GM19240 (cell line): ENCODE data around the gene ABCA8.
"Not testable (repeated sequence)": the region's sequence is repeated elsewhere in the genome, so short reads cannot be mapped to it uniquely, and the experiment has no call there.

Experiments
- DNase-seq: peaks from one replicate; pipeline ENCODE4 v3.0.0; 2011; ENCODE audit warnings: low spot score; ENCODE audit not compliant: insufficient read length

The ABCA8 gene, protein sequence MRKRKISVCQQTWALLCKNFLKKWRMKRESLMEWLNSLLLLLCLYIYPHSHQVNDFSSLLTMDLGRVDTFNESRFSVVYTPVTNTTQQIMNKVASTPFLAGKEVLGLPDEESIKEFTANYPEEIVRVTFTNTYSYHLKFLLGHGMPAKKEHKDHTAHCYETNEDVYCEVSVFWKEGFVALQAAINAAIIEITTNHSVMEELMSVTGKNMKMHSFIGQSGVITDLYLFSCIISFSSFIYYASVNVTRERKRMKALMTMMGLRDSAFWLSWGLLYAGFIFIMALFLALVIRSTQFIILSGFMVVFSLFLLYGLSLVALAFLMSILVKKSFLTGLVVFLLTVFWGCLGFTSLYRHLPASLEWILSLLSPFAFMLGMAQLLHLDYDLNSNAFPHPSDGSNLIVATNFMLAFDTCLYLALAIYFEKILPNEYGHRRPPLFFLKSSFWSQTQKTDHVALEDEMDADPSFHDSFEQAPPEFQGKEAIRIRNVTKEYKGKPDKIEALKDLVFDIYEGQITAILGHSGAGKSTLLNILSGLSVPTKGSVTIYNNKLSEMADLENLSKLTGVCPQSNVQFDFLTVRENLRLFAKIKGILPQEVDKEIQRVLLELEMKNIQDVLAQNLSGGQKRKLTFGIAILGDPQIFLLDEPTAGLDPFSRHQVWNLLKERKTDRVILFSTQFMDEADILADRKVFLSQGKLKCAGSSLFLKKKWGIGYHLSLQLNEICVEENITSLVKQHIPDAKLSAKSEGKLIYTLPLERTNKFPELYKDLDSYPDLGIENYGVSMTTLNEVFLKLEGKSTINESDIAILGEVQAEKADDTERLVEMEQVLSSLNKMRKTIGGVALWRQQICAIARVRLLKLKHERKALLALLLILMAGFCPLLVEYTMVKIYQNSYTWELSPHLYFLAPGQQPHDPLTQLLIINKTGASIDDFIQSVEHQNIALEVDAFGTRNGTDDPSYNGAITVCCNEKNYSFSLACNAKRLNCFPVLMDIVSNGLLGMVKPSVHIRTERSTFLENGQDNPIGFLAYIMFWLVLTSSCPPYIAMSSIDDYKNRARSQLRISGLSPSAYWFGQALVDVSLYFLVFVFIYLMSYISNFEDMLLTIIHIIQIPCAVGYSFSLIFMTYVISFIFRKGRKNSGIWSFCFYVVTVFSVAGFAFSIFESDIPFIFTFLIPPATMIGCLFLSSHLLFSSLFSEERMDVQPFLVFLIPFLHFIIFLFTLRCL (N-terminal part only)

DNA sequence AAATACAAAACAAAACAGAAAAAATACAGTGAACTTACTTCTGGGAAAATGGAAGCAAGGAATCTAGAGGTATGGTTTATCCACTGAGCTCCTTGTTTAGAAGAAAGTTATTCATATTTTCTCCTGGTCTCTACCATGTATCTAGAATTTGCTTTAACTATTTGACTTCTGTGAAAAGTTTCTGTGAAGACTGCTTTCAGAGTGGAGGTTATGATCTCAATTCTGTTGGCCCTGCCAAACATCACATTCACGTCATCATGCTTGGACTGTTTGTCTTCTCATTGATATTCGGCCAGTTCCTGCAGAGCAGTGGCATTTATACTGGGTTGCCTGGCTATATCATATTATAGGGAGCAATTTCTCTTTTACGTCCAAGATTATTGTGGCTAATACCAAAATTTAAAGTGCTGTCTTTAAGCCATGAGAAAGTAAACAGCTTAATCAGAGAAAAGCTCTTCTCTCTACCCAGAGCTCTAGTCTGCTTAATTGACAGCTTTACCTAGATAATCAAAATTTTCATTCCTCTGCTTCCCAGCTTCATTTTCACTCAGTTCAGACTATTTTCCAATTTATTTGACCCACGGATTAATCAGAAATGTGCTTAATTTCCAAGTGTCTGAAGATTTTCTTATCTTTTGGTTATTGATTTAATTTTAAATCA, at the start of gene ABCA8:
Gene ABCA8 (minus strand): TSS at position 212 of the 661 bp plus-strand sequence. CDS start 13,358 bp downstream, outside the sequence.
- no peak for DNase-seq

DNA sequence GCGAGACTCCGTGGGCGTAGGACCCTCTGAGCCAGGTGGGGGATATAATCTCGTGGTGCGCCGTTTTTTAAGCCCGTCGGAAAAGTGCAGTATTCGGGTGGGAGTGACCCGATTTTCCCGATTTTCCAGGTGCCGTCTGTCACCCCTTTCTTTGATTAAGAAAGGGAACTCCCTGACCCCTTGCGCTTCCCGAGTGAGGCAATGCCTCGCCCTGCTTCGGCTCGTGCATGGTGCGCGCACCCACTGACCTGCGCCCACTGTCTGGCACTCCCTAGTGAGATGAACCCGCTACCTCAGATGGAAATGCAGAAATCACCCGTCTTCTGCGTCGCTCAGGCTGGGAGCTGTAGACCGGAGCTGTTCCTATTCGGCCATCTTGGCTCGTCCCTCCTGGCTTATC, 49.6 kb upstream of the ABCA8 start:
- DNase-seq = not testable (repeated sequence)

DNA sequence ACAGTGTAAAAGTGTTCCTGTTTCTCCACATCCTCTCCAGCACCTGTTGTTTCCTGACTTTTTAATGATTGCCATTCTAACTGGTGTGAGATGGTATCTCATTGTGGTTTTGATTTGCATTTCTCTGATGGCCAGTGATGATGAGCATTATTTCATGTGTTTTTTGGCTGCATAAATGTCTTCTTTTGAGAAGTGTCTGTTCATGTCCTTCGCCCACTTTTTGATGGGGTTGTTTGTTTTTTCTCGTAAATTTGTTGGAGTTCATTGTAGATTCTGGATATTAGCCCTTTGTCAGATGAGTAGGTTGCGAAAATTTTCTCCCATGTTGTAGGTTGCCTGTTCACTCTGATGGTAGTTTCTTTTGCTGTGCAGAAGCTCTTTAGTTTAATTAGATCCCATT, 44.6 kb upstream of the ABCA8 start:
- not testable (repeated sequence) for DNase-seq

DNA sequence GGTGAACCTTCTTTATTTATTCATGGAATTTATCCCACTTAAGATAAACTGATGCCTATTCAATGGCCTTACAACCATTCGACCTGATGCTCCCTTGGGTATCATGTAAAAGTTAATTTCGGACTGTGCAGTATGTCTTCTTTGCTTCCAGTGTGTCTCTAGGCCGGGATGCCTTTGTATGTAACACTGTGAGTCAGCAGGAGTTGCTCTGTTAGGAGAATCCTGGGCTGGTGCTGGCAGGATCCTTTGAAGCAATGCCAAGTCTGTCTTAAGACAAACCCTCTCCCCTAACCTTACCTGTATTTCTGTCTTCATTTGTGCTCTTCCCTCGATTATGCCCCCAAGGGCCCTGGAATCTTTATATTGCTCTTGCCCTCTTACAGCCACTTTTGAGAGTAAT, 37.9 kb upstream of the ABCA8 start:
- DNase-seq = no peak

DNA sequence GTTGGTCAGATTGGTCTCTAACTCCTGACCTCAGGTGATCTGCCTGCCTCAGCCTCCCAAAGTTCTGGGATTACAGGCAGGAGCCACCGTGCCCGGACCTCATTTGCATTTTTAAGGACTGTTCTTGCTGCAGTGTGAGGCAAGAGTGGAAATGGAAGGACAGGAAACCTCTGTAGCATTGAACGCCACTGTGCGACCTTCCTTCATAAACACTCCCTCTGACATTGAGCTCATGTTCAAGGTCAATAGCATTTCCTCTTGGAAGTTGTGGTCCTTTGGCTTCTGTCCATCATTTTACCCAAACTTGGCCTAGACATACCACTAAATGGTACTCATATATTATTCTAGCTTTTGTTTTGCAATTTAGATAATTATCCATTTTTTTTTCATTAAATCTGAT, 32.8 kb upstream of the ABCA8 start:
- no peak for DNase-seq

DNA sequence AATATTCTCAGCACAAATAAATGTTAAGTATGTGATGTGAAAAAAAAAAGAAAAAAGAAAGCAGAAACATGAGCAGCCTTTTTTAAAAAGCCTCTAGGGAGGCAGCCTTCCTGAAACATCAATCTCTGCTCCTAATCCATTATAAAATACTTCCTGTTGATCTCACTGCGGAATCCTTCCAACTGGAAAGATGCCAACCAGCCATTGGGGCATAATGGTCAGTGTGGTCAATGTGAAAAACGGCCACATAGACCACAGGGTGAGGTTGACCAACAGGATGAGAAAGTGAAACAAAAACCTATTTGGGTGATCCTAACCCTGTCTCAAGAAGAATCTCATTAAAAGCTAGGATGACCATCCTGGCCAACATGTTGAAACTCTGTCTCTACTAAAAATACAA, 26.1 kb upstream of the ABCA8 start:
- no peak for DNase-seq

DNA sequence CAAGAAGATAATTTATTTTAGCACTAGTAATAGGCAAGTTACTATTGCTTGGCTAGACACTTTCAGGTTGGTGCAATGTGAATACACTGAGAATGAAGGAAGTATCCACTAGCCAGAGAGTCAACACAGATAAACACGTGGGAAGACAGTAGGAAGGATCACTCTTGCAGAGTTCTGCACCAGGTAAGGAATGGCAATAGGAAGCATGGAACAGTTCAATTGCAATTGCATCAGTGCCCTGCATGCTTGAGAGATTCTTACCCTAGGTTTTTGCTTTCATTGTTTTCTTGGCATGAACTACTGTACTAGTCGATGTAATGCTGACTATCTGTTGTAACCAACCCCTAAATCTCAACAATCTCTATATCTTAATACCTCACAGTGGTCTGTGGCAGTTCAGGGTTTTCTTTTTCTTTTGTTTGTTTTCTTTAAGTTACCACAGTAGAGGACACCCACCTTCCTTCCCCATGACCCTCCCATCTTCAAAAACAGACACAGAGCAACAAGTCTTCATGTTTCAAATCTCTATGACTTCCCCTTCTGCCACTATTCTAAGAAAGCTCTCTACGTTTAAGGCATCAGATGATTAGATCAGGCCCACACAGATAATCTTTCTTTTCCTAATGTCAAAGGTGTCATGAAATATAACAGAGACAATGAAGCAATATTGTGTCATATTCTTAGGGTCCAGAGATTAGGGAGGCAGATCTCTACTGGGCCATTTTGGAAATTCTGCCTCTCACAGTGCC, 18.1 kb upstream of the ABCA8 start:
- DNase-seq = no peak

DNA sequence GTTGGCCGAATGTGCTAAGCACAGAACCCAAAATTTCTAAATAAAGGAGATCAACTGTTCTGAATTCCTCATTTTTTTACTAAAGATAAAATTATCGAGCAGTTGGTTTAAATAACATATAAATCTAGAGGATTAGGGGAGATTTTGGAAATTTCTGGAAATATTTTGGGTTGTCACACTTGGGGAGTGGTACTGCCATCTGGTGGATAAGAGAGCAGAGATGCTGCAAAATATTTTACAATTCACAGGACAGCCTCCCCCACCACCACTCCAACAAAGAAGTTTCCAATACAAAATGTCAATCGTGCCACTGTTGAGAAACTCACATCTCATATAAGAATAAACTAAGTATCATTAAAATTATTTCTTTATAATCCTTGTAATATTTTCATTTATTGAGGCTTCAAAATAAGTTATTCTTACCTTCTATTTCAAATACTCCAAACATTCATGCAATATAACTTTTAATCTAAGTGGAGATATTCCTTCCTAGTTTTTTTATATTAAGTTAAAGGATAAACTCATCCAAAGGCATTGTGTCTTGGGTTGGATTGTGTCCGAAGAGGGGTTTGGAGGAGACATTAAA, 17.0 kb upstream of the ABCA8 start:
- DNase-seq = no peak

DNA sequence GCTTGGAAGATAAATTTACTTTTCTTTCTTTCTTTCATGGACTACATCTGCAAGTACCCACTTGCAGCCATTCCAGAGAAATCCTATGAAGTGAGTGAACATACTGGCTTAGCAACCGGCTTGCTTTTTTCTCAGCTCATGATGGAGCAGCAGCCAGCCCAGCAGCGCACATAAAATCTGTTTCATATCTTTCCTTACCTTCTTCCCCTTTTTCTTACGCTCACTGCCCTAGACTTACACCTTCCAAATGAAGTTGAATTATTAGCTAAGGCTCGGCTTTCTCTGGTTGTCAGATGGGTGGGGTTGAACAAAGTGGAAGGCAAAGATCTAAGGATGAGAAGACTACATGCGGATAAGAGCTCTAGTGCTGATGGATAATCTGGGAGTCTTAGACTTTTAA, 13.9 kb upstream of the ABCA8 start:
- no peak for DNase-seq

DNA sequence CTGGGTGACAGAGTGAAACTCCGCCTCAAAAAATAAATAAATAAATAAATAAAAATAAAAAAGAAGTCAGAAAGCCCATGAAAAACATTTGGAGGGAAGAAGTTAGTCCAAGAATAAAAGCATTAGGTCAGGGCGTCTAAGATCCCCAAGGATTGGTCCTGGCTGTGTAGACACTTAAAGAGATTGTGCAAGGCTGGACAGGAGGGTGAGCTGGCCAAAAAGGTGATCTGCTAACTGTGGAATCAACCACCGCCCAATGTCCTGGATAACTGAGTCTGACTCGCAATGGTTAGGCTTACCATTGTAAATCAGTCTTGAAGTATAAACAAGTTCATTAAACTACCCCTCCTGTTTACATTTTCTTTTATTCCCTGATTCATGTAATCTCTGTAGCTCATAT, 8.8 kb upstream of the ABCA8 start:
- DNase-seq = no peak

DNA sequence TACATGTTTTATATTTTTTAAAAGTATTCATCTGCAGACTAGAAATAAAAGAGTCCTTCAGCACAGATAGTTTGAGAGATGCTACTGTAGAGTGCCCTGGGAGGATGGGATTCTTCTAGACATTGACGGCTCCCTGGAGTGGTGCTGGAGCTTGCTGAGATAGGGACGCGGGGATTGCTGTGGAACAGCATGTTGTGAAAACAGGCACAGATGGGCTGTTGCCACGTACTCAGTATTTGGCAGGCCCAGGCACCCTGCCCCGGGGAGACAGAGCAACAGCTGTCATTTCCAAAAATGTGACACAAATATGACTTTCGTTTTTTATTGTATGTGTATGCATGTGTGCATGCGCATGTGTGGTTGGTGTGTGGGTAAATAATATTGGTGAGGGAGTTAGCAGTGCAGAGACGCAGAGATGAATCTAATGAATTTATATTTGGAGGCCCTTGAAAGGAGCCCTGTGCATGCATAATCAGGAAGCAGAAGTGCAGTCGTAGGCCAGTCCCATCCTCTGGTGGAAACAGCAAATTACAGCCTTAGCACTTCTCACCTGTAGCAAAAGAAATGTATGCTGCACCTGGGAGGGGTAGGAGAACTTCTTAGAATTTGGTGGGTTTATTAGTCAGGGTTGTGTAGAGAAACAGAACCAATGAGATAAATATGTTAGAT, 6.2 kb upstream of the ABCA8 start:
- DNase-seq = no peak

DNA sequence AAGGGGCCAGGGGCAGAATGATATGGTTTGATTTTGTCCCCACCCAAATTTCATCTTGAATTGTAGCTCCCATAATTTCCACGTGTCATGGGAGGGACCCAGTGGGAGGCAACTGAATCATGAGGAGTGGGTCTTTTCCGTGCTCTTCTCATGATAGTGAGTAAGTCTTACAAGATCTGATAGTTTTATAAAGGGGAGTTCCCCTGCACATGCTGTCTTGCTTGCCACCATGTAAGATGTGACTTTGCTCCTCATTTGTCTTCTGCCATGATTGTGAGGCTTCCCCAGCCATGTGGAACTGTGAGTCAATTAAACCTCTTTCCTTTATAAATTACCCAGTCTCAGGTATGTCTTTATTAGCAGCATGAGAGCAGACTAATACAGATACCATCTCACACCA, 3.9 kb upstream of the ABCA8 start:
- not testable (repeated sequence) for DNase-seq

DNA sequence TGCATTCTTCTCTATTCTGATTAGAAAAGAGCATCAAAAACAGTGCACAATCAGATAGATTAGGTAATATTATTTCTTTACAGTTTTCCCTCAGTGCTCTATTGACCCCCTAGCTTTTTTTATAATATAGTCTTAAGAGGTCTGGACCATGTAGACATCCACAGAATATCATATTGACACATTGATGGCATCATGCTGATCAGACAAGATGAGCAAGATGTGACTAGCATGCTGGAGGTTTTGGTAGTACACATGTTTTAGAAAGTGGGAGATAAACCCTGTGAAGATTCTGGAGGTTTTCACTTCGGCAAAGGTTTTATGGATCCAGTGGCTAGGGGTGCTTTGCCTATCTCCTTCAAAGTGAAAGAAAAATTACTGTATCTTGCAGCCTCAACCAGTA, 2.8 kb upstream of the ABCA8 start:
- DNase-seq = no peak

DNA sequence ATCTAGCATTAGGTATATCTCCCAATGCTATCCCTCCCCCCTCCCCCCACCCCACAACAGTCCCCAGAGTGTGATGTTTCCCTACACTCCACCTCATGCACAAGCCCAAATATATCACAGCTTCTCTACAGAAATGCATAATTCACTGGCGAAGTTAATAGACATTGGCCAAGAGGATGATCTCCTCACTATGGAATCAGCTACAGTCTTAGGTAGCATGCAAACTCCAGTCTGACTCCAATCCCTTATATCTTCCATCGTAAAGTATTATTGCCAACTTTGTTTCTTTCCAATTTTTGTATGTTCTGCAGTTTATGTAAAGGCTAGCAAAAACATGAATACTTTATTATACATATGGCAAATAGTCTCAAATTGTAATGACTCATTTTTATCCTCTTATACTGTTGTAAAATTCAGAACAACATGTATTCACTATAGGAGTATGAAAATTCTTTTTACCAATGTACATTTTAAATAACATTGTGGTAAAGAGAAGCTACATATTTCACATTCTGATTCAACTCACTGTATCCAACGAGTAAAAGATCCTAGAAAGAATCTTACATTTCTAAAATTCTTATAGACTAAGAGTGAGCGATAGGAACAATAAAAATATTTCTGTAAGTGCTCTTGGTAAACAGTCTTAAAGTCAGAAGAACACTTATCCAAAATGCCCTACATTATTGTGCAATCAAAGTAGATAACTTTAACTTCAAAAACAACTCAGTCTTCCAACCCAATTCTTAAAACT, 871 bp downstream of the ABCA8 start:
- no peak for DNase-seq

DNA sequence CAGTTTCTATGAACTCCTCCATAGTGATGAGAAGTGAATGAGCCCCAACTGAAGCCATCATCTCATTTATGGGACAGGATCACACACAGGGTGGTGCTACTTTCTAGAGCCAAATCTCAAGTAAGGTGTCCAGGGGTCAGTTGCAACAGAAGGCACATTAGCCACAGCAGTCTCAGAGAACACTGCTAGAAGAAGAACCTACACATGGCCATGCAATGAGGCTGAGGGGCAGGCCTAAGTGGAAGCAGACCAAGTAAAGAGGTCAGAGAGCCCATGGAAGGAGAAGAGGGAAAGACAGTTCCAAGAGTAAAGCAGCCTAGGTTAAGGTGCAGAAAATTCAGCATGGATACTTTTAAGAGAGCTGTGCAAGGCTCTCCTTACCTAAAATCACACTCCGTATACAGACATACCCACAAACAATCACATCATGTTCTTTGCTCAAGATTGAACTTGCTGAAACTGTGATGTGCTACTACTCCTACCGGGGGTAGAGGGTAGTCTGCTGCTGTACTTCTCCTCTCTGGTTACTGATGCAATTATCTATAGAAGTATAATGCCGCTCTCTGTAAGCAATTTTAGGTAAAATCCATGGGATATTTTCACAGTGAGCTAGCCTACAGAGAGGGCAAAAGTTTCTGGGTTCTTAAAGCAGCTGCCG, 1.7 kb downstream of the ABCA8 start:
- no peak for DNase-seq

DNA sequence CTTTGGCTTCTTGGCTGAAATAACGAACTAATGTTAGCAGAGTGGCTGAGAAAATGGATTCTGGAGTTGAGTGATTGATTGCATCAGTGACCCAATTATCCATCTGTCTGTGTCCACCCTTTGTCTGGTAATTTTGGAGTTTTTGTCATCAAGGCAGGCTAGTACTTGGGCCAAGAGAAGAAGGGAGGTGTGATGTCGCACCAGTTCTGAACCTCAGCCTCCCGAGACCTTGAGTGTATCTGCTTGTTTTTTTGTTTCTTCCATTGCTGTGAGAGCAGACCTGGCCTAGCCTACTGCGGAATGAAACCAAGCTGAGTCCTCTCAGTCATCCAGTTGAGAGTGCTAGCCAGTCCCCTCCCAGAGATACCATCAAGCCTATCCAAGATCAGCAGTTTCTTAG, 4.5 kb downstream of the ABCA8 start:
- no peak for DNase-seq

DNA sequence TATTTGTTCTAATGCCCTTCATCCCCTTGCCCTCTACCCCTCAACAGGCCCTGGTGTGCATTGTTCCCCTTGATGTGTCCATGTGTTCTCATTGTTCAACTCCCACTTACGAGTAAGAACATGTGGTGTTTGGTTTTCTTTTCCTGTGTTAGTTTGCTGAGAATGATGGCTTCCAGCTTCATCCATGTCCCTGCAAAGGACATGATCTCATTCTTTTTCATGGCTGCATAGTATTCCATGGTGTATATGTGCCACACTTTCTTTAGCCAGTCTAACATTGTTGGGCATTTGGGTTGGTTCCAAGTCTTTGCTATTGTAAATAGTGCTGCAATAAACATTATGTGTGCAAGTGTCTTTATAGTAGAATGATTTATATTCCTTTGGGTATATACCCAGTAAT, 7.3 kb downstream of the ABCA8 start:
- not testable (repeated sequence) for DNase-seq

DNA sequence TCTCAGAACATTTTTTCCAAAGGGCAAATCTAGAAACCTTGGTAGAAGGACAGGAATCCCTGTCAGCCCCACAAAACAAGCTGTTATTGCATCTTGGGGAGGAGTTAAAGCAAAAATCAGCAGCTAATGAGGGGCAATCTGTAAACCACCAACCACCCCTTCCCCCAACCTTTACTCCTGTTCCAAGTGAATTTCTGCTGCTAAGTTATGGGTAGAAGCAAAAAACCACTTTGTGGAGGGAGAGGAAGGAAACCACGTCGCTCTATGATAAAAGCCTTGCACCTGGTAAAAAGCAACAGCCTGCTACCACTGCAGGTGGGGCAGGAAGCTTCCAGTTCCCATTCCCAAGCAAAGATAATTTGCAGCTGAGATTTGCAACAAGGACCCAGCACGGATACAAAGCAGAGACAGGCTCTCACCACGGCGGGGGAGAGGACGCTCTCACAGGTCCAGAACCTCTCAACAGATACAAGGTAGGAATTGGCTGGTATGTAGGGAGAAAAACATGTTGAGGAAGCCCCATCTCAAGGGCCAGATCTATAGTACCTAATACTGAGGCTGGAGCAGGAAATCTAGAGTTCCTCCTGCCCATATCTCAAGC, 10.7 kb downstream of the ABCA8 start:
- no peak for DNase-seq
